NCI-H774 (cell line): ENCODE results near the gene HLF.

Experiments
- DNase-seq: peaks from one replicate; lab custom pipeline; 2025; lab: John Stamatoyannopoulos, UW

The HLF gene

DNA sequence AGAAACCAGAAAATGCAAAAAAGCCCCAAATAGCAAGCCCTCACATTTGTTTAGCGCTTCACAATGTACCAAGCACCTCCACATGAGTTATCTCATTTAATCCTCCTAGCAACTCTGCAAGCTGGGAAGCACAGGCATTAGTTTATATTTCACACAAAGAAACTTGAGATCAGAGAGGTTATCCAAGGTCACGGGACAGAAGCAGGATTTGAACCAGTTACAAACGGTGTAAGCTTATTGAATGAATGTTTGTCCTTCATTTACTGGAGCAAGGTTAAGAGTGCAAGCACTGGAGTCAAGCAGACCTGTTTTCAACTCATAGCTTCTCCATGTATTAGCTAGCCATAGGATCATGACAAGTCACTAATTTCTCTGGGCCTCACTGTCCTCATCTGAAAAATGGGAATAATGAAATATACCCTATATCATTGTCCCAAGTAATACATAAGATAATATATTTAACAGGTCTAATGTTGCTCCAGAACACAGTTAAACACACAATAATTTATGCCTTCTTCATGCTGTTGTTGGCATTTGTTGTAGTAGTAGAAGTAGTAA, 6.1 kb upstream of the HLF start:
- no peak for DNase-seq

DNA sequence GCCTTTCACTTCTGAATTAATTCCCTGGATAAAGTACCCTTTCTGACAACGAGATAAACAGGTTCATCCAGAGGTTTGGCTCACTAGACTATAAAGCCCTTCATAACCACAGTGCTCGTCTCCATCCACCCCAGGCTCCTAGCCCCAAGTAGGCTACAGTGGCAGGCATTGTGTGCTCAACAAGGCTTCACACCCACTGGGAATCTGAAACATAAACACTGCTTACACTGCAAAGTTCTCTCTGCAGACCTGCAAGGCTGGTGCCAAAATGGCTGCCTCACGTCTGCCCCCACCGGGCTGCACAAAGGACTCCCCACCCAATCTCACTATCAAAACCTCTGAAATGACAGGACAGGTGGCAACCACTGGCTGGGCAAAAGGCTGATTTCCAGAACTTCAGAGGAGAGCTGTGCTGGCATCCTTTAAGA, 5.1 kb upstream of the HLF start:
- no peak for DNase-seq

DNA sequence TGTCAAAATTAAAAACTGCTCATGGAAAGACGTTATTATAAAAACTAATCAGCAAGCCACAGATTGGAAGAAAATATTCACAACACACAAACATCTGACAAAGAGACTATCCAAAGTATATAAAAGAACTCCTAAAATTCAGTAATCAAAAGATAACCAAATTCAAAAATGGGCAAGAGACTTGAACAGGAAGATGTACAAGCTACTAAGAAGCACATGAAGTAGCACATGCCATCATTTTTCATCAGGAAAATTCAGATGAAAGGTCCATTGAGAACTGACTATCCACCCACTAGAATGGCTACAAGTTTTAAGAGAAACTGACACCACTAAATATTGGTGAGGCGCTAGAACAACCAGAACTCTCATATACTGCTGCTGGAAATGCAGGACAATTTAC, 3.4 kb upstream of the HLF start:
- no peak for DNase-seq

DNA sequence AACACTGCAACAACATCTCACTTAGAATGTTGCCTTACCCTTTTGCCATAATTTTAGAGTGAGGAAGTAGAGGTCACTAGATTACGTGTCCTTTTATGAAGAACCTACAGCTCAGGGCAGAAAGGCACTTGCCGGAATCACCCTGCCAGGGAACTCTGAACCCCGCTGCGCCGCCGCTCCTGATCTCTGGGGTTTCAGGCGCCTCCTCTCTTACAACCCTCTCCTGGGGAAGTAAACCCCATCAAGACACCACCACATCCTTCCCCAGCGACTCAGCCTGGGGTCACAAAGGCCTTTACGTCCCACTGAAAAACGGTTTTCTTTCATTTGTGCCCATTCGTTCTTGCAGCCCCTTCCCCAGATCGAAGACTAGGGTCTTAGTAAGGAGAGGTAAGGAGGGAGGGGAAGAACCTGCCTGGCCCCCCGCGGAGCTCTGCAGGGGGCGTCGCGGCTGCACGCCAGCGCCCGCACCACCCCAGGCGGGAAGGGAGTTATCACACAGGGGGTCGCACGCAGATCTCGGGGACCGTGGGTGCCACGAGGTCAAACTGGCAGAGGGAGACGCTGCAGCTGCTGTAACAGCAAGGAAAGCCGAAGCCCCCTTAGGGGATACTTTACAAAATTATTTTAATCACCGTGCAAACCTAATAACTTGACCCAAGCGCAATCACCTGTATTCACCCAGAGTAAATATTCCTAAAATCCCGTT, 1.0 kb upstream of the HLF start:
- no peak for DNase-seq

- DNase-seq: no peak
Measured at GRCh38 chr17:55264278-55264644, 499 bp upstream of the HLF start.

- no peak for DNase-seq
Measured at GRCh38 chr17:55265311-55266021, 706 bp downstream of the HLF start.

- no peak for DNase-seq
Measured at GRCh38 chr17:55266051-55266957, 1.5 kb downstream of the HLF start.

DNA sequence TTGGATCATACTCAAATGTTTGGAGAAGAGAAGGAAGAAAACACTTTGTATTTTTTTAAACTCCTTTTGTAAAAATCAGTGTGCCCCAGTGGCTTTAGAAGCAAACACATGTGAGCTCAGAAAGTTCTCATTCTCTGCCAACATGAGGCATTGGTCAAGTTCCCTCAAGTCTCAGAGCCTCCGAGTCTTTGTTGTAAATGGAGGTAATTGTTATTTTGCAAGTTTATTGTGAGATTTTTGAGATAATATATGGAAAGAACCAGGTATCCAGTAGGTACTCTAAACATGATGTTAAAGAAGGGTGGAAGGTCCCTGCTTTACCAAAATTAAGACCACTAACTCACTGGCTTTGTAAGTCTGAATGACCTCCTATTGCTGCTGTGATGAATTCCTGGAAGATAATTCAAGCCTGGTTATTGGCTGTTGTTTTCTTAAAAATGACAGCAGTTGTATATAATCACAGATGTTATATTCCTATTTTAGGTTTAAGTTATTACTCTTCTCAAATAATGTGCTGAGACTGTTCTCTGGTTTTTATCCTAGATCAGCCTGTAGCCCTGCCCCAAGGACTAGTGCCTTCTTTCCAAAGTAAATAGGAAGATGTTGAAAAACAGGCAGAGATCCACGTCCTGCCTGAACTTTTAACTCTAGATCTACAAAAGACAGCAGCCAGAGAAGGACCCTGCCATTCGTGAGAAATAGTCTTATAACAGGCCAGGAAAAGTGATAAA, 2.4 kb downstream of the HLF start:
- DNase-seq: no peak

- DNase-seq: no peak
Measured at GRCh38 chr17:55267777-55268648, 3.3 kb downstream of the HLF start.

DNA sequence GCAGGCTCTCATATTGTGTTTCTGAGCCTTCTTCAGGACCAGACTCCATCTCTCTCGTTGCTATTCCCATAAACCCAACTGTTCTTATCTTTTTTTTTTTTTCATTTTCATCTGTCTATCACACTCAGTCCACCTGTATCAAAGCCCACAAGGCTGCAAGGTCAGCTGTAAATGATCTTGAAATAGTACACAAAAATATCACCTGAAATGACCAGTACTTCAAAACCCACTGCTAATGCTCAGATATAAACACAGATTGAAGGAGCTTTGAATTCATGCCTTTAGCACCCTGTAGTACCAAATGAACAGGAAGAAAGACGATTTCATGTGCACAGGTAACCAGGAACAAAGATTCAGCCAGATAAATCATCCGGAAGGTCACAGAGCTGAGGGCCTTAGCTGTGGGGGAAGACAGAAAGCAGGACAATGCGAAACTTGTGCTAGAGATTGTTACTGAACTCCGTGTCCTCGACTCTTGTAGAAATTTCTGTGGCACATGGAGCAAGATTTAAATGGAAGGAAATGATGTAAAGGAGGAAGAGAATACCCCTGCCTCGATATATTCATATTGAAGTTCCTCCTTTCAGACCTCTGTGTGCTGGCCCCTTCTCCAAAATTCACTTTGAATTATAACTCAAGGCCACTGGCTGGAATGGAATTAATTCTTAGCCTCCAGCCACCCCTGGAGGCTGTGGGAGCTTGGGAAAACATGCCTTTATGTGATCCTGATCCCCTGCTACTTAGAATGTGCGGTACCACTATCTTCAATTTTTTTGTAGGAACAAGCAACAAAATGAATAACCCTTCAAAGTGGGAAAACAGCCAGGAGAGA, 4.1 kb downstream of the HLF start:
- no peak for DNase-seq

DNA sequence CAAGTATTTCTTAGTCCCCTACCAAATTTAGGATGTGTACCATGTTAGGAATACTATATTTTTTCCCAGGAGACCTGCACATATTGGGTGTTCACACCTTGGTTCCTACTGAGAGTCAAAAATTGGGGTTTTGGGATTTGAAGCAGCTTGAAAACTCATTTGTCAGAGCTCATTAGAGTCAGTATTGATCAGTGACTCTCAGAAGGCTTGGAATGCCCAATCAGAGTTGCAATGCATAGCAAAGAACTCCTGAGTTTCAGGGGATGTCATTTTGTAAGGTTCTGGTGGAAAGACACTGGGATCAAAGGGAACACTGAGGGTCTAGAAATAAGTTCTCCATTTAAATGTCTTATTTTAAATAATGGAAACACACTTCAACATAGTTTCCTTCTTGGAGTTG, 5.1 kb downstream of the HLF start:
- DNase-seq: no peak

- DNase-seq: no peak
Measured at GRCh38 chr17:55271223-55271571, 6.4 kb downstream of the HLF start.

DNA sequence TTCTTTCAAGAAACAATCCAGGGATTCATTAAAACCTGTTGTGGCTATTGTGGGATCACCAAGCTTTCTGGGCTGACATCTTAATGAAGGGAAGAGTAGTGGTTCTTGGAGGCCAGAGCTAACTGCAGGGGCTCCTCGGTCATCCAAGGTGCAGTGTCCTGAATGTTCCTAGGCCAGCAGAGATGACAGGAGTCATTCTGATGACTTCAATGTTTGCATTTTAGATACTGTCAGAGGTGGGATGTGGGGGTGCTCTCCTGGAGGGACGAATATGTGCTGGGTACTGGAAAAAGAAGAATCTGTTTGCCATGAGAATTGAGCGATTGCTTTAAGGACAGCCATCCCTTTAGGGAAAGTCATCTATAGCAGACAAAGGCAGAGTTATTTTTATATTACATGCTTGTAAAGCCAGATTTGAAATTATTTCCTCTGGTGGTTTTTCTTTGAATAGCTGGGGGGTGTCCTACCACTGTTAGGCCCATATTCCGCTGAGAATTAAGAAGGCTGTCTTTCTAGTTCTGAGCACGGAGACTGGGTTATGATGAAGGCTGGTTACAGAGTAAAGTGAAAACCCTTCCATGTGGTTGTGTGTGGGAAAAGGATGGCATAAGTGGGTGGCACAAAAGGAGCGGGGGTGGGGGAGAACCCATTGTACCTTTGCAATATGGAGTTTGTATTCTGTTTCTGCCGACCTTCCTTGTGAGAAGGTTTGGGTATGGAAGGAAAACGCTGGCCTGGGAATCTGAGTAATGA, 7.4 kb downstream of the HLF start:
- no peak for DNase-seq

DNA sequence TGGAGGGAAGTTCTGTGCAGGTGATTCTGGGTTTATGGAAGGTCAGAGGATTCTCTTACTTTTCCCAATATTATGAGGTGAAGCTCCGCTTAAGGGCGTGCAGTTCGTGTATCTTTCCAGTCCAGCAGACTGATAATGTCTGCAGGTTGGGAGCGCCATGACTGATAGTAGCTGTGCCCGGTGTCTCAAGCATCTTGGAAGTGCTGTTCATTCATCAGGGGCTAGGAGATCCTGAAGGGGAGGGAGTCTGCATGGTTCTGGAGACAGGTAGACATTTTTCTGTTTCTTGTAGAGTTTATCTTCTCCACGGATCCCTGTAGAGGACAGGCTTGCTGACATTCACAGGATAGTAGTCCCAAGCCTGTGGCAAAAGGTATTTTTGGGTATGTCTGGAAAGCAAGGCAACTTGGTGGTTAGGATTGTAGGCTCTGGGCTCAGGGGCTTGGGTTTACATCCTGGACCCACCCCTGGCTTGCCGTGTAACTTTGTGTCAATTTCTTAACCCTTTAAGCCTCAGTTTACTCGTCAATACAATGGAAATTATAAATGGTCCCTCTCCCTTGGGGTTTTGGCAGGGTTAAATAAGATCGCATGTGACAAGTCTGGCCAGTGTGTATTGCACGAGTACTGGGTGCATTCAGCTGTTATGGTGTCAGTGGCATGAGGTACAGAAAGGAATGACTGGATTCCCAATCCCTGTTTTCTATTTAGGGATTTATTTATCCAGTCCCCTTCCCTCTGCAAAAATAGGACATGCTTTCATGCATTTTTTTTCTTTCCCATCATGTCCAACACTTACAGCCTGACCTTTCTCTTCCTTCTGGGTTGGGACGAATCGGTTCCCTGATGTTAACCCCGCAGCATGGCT, 8.2 kb downstream of the HLF start:
- no peak for DNase-seq

GRCh38 chr17:55273579-55274354, 9.0 kb downstream of the HLF start:
- DNase-seq: no peak

DNA sequence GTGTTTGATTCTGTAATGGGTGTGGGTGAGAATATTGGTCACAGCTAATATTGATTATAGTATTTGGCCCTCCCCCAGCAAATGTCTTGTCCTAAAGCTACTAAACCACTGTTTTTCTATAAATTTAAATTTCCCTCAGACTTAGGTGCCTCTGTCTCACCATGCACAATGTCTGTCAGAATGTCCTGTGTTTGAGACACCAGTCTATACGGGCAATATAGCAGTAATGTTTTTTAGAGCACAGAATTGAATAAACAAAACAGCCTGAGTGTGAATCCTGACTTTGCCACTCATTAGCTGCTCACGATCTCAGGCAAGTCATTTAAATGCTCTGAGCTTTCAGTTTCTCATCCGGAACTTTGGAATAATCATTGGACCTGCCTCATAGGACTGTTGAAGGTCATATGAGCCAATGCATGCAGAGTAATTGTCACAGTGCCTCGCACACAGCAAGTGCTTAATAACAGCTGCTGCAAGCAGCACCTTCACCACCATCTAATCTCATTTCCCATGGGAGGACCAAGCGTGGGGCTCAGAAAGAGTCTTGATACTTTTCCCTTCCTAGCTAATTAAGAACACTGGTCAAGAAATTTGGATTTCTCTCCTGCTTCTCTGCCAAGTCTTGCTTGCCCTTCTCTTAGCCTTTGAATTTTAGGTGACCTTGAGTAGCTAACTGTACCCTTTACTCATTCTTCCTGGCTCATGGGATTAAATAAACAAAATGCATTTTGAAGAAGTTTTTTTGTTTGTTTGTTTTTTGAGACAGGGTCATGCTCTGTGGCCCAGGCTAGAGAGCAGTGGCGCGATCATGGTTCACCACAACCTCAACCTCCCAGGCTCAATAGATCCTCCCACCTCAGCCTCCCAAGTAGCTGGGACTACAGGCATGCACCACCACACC, 9.8 kb downstream of the HLF start:
- no peak for DNase-seq
